ENCODE data around the gene SHISA3.
"Not testable (repeated sequence)": the region's sequence is repeated elsewhere in the genome, so short reads cannot be mapped to it uniquely, and the experiment has no call there.

SHISA3 gene

GRCh38 chr4:42396752-42397634 lies at the start of gene SHISA3:
TSS of gene SHISA3 (plus strand) at chr4:42397488. CDS start at chr4:42398057, 569 bp downstream.
- DNase-seq, result no peak

GRCh38 chr4:42348247-42348646 lies 49.0 kb upstream of the SHISA3 start:
- DNase-seq, result no peak

GRCh38 chr4:42348692-42349091 lies 48.6 kb upstream of the SHISA3 start:
- no peak for DNase-seq

GRCh38 chr4:42350611-42351182 lies 46.6 kb upstream of the SHISA3 start:
- DNase-seq, result no peak

GRCh38 chr4:42352049-42352448 lies 45.2 kb upstream of the SHISA3 start:
- DNase-seq, result no peak

- no peak for DNase-seq
Measured at GRCh38 chr4:42357325-42357724, 40.0 kb upstream of the SHISA3 start.

GRCh38 chr4:42359711-42360110 lies 37.6 kb upstream of the SHISA3 start:
- no peak for DNase-seq

GRCh38 chr4:42360256-42360669 lies 37.0 kb upstream of the SHISA3 start:
- DNase-seq, result no peak

GRCh38 chr4:42361456-42361855 lies 35.8 kb upstream of the SHISA3 start:
- DNase-seq, result no peak

- no peak for DNase-seq
Measured at GRCh38 chr4:42362591-42362990, 34.7 kb upstream of the SHISA3 start.

- DNase-seq, result no peak
Measured at GRCh38 chr4:42363614-42364013, 33.7 kb upstream of the SHISA3 start.

GRCh38 chr4:42364266-42365053 lies 32.8 kb upstream of the SHISA3 start:
- no peak for DNase-seq

GRCh38 chr4:42366959-42367358 lies 30.3 kb upstream of the SHISA3 start:
- no peak for DNase-seq

- DNase-seq, result no peak
Measured at GRCh38 chr4:42369489-42369888, 27.8 kb upstream of the SHISA3 start.

GRCh38 chr4:42371305-42372252 lies 25.7 kb upstream of the SHISA3 start:
- DNase-seq, result no peak

GRCh38 chr4:42372303-42372702 lies 25.0 kb upstream of the SHISA3 start:
- DNase-seq, result not testable (repeated sequence)

- no peak for DNase-seq
Measured at GRCh38 chr4:42377497-42377896, 19.8 kb upstream of the SHISA3 start.

GRCh38 chr4:42381666-42382065 lies 15.6 kb upstream of the SHISA3 start:
- DNase-seq, result no peak

GRCh38 chr4:42385516-42385915 lies 11.8 kb upstream of the SHISA3 start:
- no peak for DNase-seq

- no peak for DNase-seq
Measured at GRCh38 chr4:42390622-42391354, 6.5 kb upstream of the SHISA3 start.

- no peak for DNase-seq
Measured at GRCh38 chr4:42391355-42391664, 6.0 kb upstream of the SHISA3 start.

GRCh38 chr4:42391981-42392380 lies 5.3 kb upstream of the SHISA3 start:
- no peak for DNase-seq

Measured in activated CD8-positive, alpha-beta memory T cell treated with anti-CD3 and anti-CD28 coated beads, Interleukin-2, amount 50 U/mL, for 48 hours (primary cell).